Forelimb muscle (tissue), 1 donor: Measurements from ENCODE around the gene OR1F1. TPM values are rescaled to one million over a fixed set of nuclear protein-coding genes. Genes with fewer than 3 reads are reported as not detected.

Experiments used
- DNase-seq: peaks from one replicate; pipeline ENCODE4 v3.0.0-alpha.2; 2013; ENCODE audit warnings: low read depth
- polyA plus RNA-seq: library from polyadenylated mRNA; unstranded; fragments of 120-200 nt; gene quantifications from one replicate; pipeline ENCODE4 v1.2.1, GENCODE V29; 2013; ENCODE audit not compliant: insufficient read length

Gene OR1F1
- polyA plus RNA-seq, 1 donor, result not detected

DNA sequence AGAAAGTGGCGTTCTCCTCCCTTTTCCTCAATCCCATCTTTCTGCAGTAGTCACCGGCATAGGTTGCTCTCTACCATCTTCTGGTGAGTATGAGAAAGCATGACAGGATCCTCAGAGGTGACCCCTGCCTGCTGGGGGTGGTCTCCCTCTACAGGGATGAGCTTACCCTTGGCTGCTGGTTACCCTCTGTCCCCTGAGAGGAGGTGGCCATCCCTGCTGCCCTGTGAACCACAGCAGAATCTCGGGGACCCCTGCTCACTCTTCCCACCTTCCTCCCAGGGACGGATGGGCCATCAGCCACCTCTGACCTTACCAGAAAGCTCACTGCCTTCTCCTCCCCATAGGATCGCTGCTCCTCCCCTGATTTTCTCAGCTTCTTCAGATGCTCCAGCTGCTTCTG, 60.6 kb downstream of the OR1F1 start:
- DNase-seq, result no peak

DNA sequence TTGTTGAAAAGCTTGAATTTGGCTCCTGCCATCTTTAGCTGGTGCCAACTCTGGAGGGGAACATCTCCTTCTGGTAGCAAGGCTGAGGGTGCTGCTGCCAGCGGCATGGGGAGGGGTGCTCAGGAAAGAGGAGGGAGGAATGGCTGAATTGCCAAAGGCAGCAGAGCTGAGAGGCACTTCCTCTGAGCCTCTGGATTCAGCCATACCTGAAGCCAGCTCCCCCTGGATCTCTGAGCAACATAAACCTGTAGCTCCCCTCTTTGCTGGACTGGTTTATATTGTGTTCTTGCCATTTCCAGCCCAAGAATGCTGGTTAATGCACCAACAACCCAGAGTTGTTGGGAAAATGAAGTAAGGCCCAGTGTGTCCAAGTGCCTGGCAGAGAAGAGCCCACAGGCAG, 61.0 kb downstream of the OR1F1 start:
- DNase-seq, result no peak

DNA sequence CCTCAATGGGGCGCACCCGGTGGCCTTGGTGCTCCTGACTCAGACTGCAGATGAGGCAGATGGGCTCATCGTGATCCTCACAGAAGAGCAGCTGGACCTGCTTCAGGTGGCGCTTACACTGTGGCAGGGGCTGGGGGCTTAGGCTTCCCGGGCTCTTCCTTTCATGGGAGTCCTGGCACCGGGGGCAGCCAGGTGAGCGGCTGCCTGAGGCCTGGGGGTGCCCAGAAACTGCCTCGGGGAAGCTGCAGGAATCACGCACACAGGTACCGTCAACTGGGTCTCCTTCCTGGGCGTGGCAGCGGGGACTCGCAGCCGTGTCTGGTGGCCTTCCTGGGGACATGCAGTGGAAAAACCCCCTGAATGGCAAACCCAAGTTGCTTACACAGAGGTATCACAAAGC, 61.4 kb downstream of the OR1F1 start:
- no peak for DNase-seq

DNA sequence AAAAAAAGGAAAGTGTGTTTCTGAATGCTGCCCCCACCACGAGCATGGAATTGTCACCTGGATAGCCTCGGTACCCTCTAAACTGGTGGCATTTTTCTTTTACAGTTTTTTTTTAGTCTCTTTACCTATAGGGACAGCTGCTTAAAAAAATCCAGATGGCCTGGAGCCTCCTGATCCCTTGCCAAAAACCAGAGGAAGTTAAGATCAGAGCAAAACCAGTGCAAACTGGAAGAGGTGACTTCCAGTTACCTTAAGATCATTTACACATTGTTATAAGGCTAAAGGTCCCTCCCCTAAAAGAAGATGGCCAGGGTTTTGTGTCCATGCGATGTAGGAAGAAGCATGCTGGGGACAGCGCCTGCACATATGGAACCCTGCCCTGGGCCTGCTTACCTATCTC, 65.0 kb downstream of the OR1F1 start:
- no peak for DNase-seq

DNA sequence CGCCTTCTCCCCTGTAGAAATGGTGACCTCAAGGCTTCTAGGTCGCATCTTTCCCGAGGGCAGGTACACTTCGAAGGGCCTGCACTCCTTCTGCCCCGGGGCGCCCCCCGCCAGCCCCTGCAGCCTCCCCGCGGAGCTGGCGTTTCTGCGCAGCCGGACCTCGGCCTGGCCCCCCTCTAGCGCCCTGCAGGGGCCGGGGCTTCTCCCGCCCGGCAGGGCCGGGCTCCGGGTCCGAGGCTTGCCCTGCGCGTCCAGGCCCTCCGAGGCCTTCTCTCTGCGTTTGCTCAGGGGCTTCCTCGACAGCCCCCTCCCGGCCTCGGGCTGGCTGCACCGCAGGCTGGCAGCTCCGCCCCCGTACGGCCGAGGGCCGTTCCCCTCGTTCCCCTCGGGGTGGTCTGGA, 66.3 kb downstream of the OR1F1 start:
- DNase-seq, result no peak

Other genes with a start within 250 kb of the OR1F1 start
- gene KREMEN2, start 223.9 kb upstream of the OR1F1 start, polyA plus RNA-seq, result 4.0 TPM
- 5.3 TPM for gene PAQR4, start 218.9 kb upstream of the OR1F1 start, polyA plus RNA-seq
- gene PKMYT1, start 207.8 kb upstream of the OR1F1 start, polyA plus RNA-seq, result 9.9 TPM
- gene CLDN9, start 175.3 kb upstream of the OR1F1 start, polyA plus RNA-seq, result 3.6 TPM
- 0.19 TPM for gene CLDN6, start 170.0 kb upstream of the OR1F1 start, polyA plus RNA-seq
- gene TNFRSF12A, start 167.8 kb upstream of the OR1F1 start, polyA plus RNA-seq, result 79.1 TPM
- 109 TPM for gene HCFC1R1, start 164.3 kb upstream of the OR1F1 start, polyA plus RNA-seq
- gene THOC6, start 164.2 kb upstream of the OR1F1 start, polyA plus RNA-seq, result 18.4 TPM
- gene BICDL2, start 151.3 kb upstream of the OR1F1 start, polyA plus RNA-seq, result not detected
- 1.9 TPM for gene MMP25, start 141.6 kb upstream of the OR1F1 start, polyA plus RNA-seq
- 121 TPM for gene IL32, start 122.6 kb upstream of the OR1F1 start, polyA plus RNA-seq
- gene ZSCAN10, start 88.9 kb upstream of the OR1F1 start, polyA plus RNA-seq, result 0.08 TPM
- 13.0 TPM for gene ZNF205, start 75.6 kb upstream of the OR1F1 start, polyA plus RNA-seq
- 12.3 TPM for gene ZNF213, start 53.2 kb upstream of the OR1F1 start, polyA plus RNA-seq
- gene ZNF200, start 47.0 kb downstream of the OR1F1 start, polyA plus RNA-seq, result 6.3 TPM
- gene MEFV, start 68.4 kb downstream of the OR1F1 start, polyA plus RNA-seq, result 0.28 TPM
- gene ZNF263, start 95.3 kb downstream of the OR1F1 start, polyA plus RNA-seq, result 29.9 TPM
- gene TIGD7, start 117.2 kb downstream of the OR1F1 start, polyA plus RNA-seq, result 9.0 TPM
- gene ZNF75A, start 117.3 kb downstream of the OR1F1 start, polyA plus RNA-seq, result 28.8 TPM
- 0.16 TPM for gene OR2C1, start 167.7 kb downstream of the OR1F1 start, polyA plus RNA-seq
- gene ZSCAN32, start 212.8 kb downstream of the OR1F1 start, polyA plus RNA-seq, result 8.6 TPM
- 8.1 TPM for gene ZNF174, start 213.0 kb downstream of the OR1F1 start, polyA plus RNA-seq